ENCODE results near the gene CDK6. TPM values are rescaled to one million over a fixed set of nuclear protein-coding genes. Genes with fewer than 3 reads are reported as not detected.

The CDK6 gene
- total RNA-seq, 3 donors from 2014 or later: 310 to 350 (median 347) TPM

Other genes with a start within 250 kb of the CDK6 start
- gene FAM133B, start 246.2 kb downstream of the CDK6 start, total RNA-seq: 10 to 100 TPM; 35.3 to 37.8 (median 36.0) TPM

Measured in activated T-cell treated with anti-CD3 and anti-CD28 coated beads, Interleukin-2, amount 50 U/mL, for 4 hours (primary cell).